Lower lobe of right lung (tissue), 2 donors: ENCODE data around the gene PIAS1. TPM values are rescaled to one million over a fixed set of nuclear protein-coding genes. Genes with fewer than 3 reads are reported as not detected.

Experiments used
- ATAC-seq, 2 donors: fragments of 200-7000 bp; cut with Tn5 transposase; one replicate each; pipeline ENCODE4 v1.9.1; 2020 to 2022; ENCODE audit warnings: mild to moderate bottlenecking in 2 of 2, moderate library complexity in 2 of 2
- DNase-seq: peaks from one replicate; pipeline ENCODE4 v3.0.0-alpha.2; 2020
- H3K27ac ChIP-seq: fragments of 200-600 bp; one replicate; pipeline ENCODE4 v1.8.0; 2022
- H3K27me3 ChIP-seq: fragments of 200-600 bp; one replicate; pipeline ENCODE4 v1.8.0; 2022; ENCODE audit warnings: low read depth
- H3K36me3 ChIP-seq: fragments of 200-600 bp; one replicate; pipeline ENCODE4 v1.8.0; 2022; ENCODE audit warnings: mild to moderate bottlenecking
- H3K4me1 ChIP-seq: fragments of 200-600 bp; one replicate; pipeline ENCODE4 v1.8.0; 2022
- H3K4me3 ChIP-seq: fragments of 200-600 bp; one replicate; pipeline ENCODE4 v1.8.0; 2022; ENCODE audit warnings: mild to moderate bottlenecking
- H3K9me3 ChIP-seq: fragments of 200-600 bp; one replicate; pipeline ENCODE4 v1.8.0; 2022
- intact Hi-C: fragments of 100-400 bp; cut with DNase I; formaldehyde crosslinking; loops from one replicate; pipeline ENCODE4 v1.11.0; 2022
- total RNA-seq: library from RNA; stranded (reverse); fragmentation: NEBNext Ultra II Directional; extraction: Animal tissue kit (Norgen Biotek cat#: 25700); gene quantifications from one replicate; pipeline ENCODE4 v1.2.1, GENCODE V29; 2021
- TF ChIP-seq, protein P1 (sequence below): fragments of 200-600 bp; IDR thresholded peaks from one replicate; pipeline ENCODE4 v1.8.0; 2022; ENCODE audit warnings: antibody characterized with exemption, mild to moderate bottlenecking
- donor health status: DM: no; HTN: yes; CAD: no; lungs with severe emphysema.

PIAS1 gene
- total RNA-seq, 1 donor from 2014 or later: 73.1 TPM

GRCh38 chr15:68059630-68060029 is 5.5 kb downstream of the PIAS1 start:
- Histone ChIP-seq H3K27me3 (no peaks in the 10 kb centered on the region), H3K9me3 (no peaks in the 10 kb centered on the region), H3K27ac (no peak overlapping the region), H3K4me1 (peaks cover 72% of the 10 kb centered on the region), H3K4me3 (no peak overlapping the region), H3K36me3 (no peaks in the 10 kb centered on the region)
- DNase-seq: no peak
- no peak for ATAC-seq
- TF ChIP-seq, protein P1, sequence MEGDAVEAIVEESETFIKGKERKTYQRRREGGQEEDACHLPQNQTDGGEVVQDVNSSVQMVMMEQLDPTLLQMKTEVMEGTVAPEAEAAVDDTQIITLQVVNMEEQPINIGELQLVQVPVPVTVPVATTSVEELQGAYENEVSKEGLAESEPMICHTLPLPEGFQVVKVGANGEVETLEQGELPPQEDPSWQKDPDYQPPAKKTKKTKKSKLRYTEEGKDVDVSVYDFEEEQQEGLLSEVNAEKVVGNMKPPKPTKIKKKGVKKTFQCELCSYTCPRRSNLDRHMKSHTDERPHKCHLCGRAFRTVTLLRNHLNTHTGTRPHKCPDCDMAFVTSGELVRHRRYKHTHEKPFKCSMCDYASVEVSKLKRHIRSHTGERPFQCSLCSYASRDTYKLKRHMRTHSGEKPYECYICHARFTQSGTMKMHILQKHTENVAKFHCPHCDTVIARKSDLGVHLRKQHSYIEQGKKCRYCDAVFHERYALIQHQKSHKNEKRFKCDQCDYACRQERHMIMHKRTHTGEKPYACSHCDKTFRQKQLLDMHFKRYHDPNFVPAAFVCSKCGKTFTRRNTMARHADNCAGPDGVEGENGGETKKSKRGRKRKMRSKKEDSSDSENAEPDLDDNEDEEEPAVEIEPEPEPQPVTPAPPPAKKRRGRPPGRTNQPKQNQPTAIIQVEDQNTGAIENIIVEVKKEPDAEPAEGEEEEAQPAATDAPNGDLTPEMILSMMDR: no peak
- intact Hi-C loops: loop anchor here (10.0 kb wide), 1 partner anchor 205 kb away; no protein-coding TSS in a partner anchor

DNA sequence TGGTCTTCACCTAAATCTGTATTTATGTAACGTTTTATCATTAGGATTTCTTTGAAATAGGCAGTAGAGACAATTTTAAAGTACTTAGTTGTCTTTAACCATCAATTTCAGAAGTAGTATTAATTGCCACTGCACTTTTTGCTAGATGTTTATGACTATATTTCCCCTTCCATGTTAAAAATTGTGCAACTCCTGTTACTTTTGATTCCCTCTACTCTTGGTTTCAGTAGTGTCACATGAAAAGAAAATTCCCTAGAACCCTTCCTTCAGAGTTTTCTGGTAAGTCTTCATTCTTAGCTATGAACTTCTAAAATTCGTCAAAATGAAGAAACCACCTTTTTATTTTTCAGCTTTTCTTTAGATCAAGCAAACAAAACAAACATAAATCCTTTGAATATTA is 7.1 kb downstream of the PIAS1 start:
- Histone ChIP-seq H3K4me1 (peaks cover 66% of the 10 kb centered on the region), H3K27ac (no peak overlapping the region), H3K27me3 (no peaks in the 10 kb centered on the region), H3K4me3 (no peak overlapping the region), H3K36me3 (no peaks in the 10 kb centered on the region), H3K9me3 (no peaks in the 10 kb centered on the region)
- TF ChIP-seq, protein P1: no peak
- ATAC-seq (no peak), DNase-seq (no peak)
- intact Hi-C loops: no loop called here

DNA sequence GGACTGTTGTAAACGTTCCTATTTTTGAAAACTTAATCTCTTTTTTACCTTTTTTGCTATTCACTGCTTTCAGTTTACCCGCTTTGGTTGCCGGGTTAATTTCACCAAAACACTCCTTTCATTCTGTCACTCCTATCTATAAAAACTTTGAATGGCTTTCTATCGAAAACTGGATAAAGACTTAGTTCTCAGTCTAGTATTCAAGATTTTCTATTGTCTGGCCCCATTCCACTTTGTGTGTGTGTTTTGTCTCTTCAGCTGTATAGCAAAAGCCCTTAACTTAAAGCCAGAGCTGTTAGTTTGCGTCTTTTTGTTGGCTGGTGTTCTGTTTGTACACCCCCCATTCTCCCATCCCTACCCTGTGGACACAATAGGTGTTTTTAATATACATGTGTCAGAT is 7.5 kb downstream of the PIAS1 start:
- ATAC-seq: no peak
- Histone ChIP-seq H3K4me1 (peaks cover 62% of the 10 kb centered on the region), H3K9me3 (no peaks in the 10 kb centered on the region), H3K27me3 (no peaks in the 10 kb centered on the region), H3K27ac (no peak overlapping the region), H3K4me3 (no peak overlapping the region), H3K36me3 (no peaks in the 10 kb centered on the region)
- TF ChIP-seq, protein P1: no peak
- no peak for DNase-seq
- intact Hi-C loops: no loop called here

DNA sequence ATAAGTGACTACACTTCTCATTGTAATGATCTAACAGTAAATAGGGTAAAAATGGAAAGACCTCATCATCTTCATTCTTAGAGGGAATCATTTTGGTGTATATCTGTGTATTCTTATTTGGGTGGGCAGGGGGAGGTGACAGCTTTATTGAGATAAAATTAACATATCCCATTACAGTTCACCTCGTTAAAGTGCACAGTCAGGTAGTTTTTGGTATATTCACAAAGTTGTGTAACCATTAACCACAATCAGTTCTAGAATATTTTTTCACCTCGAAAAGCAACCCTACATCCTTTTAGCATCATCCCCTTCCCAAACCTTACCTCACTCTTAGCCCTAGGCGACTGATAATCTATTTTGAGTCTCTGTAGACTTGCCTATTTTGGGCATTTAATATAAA is 8.1 kb downstream of the PIAS1 start:
- Histone ChIP-seq H3K36me3 (no peaks in the 10 kb centered on the region), H3K4me3 (no peak overlapping the region), H3K27me3 (no peaks in the 10 kb centered on the region), H3K9me3 (no peaks in the 10 kb centered on the region), H3K4me1 (peaks cover 62% of the 10 kb centered on the region), H3K27ac (no peak overlapping the region)
- intact Hi-C loops: no loop called here
- no peak for ATAC-seq
- TF ChIP-seq, protein P1: no peak
- DNase-seq: no peak

DNA sequence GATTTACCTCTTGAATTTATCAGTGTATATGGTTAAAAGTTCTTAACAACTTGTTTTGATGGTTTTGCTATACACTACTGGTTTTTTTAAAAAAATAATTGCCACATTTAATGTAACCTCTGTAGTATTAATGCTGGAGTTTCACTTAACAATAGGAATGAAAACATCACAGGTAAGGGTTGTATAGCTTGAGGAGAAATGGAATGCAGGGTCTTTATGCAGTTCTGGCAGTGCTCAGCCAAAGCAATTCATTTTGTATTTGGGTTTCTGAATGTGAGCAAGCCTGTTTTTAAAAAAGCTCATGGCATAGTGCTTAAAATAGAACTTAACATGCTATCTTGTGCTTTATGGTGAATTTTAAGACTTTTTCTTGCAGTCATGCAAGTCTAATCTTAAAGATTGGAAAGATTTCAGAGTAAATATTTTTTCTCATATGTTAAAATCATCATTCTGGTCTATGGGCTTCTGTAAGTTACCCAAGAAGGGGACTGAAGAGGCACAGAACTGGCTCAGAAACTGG is 8.9 kb downstream of the PIAS1 start:
- ATAC-seq: no peak
- Histone ChIP-seq H3K27me3 (no peaks in the 10 kb centered on the region), H3K4me3 (no peak overlapping the region), H3K27ac (no peak overlapping the region), H3K4me1 (peaks cover 54% of the 10 kb centered on the region), H3K36me3 (no peaks in the 10 kb centered on the region), H3K9me3 (no peaks in the 10 kb centered on the region)
- TF ChIP-seq, protein P1: no peak
- intact Hi-C loops: no loop called here
- no peak for DNase-seq

GRCh38 chr15:68063606-68064005 is 9.5 kb downstream of the PIAS1 start:
- H3K4me1 ChIP-seq: peaks cover 48% of the 10 kb centered on the region
- no peak overlapping the region for H3K27ac ChIP-seq
- no peaks in the 10 kb centered on the region for H3K9me3 ChIP-seq
- ATAC-seq (no peak), DNase-seq (no peak)
- H3K27me3 ChIP-seq: no peaks in the 10 kb centered on the region
- intact Hi-C loops: no loop called here
- no peaks in the 10 kb centered on the region for H3K36me3 ChIP-seq
- no peak overlapping the region for H3K4me3 ChIP-seq
- TF ChIP-seq, protein P1: no peak
